Myocyte (in vitro differentiated cells): Measurements from ENCODE around the gene TRIM2. TPM values are rescaled to one million over a fixed set of nuclear protein-coding genes. Genes with fewer than 3 reads are reported as not detected.

Experiments
- DNase-seq: peaks from one replicate; pipeline ENCODE4 v3.0.0-alpha.2; 2012; ENCODE audit warnings: low read depth
- total RNA-seq: library from RNA; depleted of rRNA; stranded (reverse); fragments of >200 nt; gene quantifications from 2 replicates; pipeline ENCODE4 v1.2.3, GENCODE V29; 2014

Gene TRIM2
- total RNA-seq, 1 donor from 2014 or later: 8.3 TPM

DNA sequence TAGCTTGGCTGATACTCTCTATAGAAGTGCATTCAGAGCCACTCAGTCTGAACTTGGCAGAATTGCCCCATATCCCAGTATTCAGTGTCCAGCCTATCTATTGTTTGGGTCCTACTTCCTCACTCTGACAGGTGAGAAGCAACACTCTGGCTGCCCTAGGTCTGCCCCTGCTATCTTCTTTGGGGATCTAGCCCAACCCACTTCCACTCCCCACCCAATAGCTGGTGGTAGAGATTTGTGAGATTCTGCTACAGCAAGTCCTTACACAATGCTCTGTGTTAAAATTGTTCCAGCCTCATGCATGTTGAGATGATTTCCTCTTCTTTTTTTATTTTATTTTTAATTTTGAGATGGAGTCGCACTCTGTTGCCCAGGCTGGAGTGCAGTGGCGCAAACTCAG, 67.6 kb downstream of the TRIM2 start:
- DNase-seq: no peak

DNA sequence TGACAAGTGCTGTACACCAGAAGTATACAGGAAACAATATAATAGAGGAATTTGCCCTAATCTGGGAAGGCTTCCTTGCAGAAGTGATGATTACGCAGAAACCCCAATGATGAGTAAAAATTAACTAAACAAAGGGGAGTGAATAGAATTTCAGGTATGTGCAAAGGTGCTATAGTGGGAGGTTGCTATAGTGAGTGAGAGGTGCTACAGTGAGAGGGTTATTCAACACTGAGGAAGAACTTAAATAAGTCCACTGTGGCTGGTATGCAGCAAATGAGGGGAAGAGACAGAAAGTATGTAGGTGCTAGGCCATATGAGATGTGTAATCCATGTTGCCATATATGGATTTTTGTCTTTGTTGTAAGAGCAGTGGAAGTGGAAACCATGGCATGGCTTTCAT, 69.5 kb downstream of the TRIM2 start:
- no peak for DNase-seq

DNA sequence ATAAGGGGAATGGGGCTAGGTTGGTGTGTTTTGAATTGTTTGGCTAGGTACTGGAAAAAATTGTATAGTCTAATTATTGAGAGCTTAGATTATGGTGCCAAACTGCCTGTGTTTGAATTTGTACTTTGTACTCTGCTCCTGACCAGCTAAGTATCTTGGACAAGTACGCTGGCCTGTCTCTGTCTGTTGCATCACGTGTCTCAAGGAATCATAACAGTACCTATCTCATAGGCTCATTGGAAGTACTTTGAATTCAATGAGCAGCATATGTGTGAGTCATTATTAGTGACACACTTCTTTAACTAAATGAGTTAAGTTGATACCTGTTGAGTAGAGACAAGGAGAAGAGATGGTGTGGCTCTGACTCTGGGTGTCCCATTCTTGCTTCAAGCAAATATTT, 70.7 kb downstream of the TRIM2 start:
- no peak for DNase-seq

DNA sequence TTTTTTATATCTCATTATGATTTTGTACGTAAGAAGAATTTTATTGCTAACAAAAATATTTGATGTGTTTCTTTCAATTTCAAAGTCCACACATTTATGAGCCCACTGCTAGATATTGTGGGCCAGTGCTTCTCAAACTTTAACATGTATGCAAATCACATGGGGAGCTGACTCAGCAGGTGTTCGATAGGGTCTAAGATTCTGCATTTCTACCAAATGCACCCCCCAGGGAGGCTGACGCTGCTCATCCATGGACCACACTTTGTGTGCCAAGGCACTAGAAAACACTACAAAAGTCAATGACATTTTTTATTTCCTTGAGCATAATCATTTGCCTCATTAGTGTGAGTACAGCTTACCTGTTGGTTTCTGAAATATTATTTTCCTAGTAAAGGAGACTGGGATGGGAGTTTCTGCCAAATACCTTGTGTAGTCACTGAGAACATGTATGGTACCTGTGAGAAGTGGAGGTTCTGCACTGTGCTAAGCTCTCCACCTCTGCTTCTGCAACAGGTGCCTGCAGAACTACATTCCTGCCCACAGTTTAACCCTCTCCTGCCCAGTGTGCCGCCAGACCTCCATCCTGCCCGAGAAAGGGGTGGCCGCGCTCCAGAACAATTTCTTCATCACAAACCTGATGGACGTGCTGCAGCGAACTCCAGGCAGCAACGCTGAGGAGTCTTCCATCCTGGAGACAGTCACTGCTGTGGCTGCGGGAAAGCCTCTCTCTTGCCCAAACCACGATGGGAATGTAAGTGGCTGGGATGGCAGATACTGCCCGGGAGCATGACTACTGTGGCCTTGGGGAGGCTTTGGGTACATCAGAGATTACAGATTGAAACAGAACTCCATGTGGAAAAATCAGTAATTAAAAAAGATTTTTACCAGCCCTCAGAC, 71.4 kb downstream of the TRIM2 start:
- DNase-seq: peak; percentile 44

DNA sequence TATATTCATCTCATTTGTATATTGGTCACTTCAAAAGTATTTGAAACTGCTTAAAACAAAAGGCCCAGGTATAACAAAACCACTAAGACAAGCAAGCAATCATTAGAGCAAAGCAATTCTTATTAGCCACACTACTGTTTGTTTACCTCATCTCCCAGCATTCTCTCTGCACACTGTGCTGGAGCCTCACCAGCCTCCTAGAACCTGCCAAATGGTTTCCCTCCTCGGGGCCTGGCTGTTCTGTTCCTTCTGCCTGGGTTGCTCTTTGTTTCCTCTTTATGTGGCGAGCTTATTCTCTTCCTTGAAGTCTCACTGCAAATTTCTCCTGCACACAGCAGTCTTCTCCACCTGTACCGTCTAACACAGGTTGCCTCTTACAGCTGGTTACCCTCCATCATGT, 72.7 kb downstream of the TRIM2 start:
- no peak for DNase-seq

DNA sequence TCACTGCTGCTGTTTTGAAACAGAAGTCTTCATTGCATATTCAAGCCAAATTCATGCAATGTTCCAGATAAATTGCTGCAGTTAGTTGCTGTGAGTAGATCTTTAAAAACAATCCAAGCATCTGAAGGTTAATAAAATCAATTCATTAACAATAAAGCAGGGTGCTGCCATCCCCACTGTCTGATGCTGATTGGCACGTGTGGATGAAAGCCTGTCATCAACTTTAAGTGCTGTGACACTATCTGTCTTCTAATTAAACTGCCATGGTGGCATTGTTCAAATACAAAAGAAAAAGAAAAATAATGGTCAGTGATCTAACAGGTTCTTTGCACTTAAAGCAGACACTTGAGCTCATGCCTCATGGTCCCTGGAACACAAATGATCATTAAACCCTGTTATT, 77.2 kb downstream of the TRIM2 start:
- no peak for DNase-seq

DNA sequence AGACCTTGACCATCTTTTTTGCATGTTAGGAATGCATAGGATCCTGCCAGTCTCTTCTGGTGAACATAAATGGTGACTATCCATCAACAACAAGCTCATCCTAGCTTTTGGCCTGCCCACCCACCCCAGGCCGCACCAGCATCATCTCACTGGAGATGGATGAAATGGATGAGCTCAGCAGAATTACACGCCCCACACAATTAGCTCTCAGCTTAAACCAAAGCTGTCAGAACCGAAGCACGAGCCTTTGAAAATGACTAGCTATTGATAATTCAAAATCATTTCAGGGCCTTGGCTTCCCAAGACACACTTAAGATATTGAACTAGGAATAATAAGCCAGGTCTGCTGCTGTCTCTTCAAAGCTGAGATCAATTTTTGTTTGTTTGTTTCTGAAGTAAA, 77.8 kb downstream of the TRIM2 start:
- DNase-seq: no peak

DNA sequence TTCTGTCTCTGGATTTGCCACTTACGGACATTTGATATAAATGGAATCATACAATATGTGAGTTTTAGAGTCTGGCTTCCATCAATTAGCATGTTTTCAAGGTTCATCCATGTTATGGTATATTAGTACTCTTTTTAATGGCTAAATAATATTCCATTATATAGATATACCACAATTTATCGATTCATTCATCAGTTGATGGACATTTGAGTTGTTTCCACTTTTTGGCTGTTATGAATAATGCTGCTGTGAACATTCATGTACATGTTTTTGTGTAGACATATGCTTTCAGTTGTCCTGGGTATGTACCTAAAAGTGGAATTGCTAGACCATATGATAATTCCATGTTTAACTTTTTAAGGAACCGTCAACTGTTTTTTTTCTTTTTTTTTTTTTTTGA, 79.0 kb downstream of the TRIM2 start:
- no peak for DNase-seq

DNA sequence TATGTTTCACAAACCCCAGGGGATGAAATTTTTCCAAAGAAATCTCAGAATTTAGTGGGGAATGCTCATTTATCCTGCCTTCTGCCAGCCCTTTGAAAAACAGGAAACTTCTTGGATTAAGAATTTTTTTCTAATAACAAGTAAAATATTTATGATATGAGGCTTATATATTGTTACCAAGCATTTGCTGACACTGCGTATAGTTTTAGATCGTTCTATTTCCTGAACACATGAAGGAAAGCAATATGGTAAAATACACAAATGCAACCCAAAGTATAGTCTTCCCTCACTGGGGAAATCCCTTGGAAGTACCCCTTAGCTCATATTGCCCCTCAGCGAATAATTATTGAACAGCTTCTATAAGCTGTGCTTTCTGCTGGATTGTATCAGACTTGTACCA, 85.9 kb downstream of the TRIM2 start:
- DNase-seq: no peak

DNA sequence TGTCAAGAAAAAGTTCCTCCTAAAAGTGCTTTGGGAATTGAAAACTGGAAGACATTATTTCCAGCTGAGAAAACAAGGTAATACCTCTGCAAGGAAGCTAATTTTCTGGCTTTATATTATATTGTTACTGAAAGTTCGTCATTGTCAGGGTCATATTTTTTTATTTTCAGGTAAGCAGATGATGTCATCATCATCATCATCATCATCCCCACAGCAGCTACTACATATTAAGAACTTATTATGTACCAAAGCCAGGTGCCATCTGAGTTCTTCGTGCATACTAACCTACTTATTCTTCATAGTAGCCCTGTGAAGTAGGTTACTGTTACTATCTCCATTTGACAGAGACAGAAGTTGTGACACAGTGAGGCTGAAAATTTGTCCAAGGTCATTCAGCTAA, 87.3 kb downstream of the TRIM2 start:
- DNase-seq: no peak

DNA sequence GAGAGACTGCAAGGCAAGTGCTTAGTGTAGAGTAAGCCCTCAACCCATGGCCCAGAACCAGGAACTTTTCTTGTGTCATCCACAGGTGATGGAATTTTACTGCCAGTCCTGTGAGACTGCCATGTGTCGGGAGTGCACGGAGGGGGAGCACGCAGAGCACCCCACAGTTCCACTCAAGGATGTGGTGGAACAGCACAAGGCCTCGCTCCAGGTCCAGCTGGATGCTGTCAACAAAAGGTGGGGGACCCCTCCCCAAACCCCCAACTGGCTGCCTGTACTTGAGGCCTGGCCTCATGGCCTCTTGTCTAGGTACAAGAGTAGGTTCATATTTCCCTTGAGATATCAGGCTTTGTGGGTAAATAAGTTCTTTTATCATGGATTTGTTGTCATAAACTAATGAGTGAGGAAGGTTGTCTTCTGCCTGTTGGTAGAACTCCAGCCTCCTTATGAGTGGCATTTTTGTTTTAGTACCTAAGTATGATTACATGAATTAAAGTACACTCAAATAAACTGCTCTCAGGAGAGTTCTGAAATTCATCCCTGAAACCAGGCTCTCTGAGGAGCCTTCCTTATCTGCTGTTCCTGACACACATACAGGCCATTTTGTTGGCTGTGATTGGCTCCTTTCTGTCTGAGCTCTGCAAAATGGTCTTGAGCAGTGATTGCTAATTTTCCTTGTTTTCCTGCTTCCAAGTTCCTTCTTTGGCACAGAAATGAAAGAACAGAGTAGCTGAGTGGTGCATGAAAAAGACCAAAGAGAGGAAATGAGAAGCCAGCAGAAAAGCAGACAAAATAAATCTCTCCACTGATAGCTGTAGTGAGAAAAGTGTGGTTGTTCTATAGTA, 88.9 kb downstream of the TRIM2 start:
- no peak for DNase-seq

DNA sequence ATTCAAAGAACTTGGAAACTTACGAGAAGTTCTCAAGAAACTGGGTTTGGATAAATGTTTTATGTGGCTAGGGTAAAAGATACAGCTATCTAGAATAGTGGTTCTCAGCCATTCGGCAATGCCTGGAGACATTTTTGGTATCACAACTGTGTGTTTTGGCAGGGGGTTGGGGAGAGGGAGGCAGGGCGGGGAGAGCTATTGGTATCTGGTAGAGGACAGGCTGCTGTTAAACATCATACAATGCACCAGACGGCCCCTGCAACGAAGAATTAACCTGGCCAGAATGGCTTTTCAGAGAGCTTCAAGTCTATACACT, 89.5 kb downstream of the TRIM2 start:
- DNase-seq: no peak

DNA sequence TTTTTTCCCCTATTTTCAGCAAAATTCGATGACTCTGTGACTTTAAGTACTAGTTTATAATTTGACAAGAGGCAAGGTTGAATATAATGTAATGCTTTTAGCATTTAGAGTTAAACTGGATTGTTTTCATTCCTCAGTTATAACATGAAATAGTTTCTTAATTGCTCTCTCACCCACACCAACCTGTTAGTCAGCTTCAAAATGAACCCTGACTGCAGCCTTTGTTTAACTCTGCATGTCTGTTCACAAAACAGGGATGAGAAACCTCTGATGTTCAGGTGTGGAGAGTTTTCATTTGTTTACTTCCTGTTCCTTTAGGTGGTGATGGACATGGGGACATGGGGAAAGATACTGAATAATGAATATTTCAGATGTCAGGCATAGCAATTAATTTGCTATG, 90.4 kb downstream of the TRIM2 start:
- no peak for DNase-seq

DNA sequence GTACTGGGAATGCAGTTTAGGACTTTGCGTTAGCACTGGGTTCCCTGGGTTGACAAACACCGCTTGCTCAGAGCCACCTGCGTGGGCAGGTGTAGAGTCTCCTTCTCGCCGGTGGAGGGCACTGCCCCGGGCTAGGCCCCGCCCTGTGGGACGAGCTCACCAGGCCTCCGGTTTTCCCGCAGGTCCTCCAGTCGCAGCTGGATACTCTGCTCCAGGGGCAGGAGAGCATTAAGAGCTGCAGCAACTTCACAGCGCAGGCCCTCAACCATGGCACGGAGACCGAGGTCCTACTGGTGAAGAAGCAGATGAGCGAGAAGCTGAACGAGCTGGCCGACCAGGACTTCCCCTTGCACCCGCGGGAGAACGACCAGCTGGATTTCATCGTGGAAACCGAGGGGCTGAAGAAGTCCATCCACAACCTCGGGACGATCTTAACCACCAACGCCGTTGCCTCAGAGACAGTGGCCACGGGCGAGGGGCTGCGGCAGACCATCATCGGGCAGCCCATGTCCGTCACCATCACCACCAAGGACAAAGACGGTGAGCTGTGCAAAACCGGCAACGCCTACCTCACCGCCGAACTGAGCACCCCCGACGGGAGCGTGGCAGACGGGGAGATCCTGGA, 91.0 kb downstream of the TRIM2 start:
- no peak for DNase-seq

DNA sequence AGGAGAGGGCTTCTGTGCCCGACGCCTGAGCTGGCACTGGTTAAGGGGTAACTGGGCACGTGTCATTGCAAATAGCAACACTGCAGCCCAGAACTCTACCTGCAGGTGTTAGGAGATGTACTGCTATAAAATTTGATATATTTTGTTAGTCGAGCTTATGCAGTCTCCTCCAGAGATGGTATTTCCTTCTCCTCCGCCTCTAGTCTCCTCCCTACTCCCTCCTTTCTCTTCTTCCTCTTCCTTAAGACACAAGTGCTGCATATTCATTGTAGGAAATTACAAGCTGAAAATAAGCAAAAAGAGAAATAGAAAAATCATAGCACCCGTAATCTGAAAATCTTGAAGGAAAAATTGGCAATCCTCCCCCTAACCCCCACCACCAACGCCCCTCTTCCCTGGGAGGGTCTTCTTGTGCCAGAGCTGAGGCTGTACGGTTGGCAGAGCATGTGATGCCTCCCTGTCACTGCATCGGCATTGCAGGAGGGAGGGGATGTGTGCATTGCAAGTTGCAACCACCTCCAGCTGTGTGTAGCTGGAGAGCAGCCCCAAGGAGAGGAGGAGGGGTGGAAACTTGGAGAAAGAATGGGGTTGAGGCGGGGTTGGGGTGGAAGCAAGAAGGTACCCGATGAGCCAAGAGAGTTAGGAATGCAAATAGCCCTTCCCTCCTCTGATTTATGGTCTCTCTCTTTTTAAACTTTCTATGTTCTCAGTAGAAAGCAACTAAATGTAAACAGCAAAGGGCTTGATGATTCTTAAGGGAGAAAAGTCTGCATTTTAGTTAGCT, 92.0 kb downstream of the TRIM2 start:
- DNase-seq: peak; percentile 2

DNA sequence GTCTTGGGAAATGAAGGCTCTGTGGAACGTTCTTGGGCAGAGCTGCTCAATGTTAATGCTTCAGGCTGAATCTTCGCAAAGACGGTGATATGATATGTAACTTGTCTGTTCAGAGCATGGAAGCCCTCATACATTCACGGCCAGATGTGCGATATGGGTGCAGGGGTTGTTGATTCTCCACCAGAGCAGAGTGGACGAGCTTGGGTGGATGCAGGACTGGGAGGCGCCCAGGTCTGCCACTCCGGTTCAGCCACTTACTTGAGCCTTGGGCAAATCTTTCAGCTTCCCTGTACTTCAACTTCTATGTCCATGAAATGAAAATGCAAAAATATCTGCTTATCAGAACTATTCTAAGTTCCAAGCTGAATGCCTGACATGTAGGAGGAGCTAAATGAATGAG, 92.9 kb downstream of the TRIM2 start:
- no peak for DNase-seq

DNA sequence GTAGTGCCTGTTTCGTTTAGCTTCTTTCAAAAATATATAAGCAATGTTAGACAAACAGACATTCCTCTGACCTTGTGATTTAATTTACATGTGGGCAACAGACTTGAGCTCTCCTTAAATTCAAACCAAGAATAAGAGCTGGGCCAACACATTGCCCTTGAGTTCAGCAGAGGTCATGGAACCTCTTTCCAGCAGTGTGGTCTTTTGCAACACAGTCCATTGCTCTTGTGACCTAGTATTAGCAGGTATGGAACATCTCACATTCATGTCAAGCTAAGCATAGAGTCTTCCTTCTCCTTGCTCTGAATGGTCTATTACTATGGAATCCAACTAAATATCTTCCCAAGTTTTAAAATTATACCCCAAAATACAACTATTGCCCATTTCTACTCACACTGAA, 106.5 kb downstream of the TRIM2 start:
- DNase-seq: no peak

DNA sequence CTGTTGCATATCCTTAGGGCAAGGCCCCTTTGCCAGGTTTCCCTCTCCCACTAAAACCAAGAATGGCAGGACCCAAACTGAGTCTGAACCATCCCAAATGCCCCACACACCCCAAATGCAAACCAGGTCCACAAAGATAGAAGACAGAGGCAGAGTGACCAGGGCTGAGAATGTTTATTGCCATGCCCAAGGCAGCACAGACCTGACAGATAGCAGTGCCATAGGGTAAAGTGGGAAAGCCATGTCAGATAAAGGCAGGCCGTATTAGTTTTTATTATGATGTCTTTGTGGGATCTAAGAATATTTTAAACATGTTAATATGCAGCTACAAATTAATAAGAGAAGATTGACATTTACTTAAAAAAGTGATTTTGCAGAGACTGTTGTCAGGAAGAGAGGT, 110.7 kb downstream of the TRIM2 start:
- DNase-seq: no peak

DNA sequence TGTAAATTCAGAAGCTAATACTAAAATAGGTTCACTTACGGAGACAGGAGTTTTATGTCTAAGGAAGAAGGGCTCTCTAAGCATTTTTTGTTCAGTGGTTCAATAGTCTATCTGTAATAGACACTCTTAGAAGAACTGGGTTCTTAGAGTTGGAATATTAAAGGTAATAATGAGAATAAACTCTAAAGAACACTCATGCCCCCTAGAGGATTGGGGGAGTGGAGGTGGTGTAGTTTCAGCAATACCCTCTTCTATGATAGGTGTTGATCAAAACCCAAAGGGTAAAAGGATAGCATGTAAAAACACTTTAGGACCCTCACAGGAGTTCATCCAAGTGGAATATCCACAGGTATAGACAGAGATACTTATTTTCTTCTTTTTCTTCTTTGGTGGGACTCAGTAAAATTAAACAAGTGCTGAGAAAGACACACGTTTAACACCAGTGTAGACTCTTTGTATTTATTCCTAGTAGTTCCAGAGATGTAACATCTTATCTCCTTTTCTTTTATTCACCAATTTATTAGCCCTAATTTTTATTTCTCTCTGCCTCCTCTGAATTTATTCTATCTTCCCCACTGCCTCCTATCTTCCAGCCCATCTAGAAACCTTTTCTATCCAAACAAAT, 114.6 kb downstream of the TRIM2 start:
- DNase-seq: peak; percentile 68

DNA sequence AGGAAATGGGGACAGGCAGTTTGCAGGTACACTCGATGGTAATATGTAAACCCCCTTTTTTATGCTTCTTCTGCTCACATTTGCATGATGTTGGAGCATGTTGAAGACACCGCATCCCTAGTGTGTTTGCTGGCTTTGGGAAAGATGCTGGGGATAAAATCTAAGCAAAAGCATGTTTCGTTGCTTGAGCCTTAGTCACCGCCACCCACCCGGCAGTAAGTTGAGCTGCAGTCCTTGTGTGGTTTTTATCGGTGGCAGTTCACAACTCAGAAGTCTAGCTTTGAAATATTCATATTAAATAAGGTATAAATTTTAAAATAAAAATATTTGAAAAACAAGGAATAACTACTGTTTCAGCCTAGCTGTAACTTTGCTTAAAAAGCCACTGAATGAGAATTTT, 118.5 kb downstream of the TRIM2 start:
- DNase-seq: no peak

DNA sequence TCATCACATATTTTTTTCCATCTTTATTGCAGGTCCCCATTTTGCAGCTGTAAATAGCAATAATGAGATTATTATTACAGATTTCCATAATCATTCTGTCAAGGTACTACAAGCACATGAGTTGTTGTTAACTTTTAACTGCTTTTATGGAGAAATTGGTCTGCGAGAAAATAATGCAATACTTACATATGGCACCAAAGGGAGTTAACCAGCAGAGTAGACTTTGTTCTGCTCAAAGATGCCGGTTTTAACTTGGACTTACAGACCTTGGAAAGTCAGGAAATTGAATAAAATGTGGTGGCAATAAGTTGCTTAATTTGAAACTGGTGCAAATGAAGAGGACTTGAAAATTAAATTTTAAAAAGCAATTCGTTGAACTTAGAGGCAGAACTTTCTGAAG, 119.8 kb downstream of the TRIM2 start:
- DNase-seq: no peak
